ENCODE results near the gene FRMPD4. TPM values are rescaled to one million over a fixed set of nuclear protein-coding genes. Genes with fewer than 3 reads are reported as not detected.
A peak's percentile ranks its signal among the peaks of the same experiment; 100 is the strongest.

The FRMPD4 gene
- total RNA-seq, 1 donor, result 1.8 TPM

DNA sequence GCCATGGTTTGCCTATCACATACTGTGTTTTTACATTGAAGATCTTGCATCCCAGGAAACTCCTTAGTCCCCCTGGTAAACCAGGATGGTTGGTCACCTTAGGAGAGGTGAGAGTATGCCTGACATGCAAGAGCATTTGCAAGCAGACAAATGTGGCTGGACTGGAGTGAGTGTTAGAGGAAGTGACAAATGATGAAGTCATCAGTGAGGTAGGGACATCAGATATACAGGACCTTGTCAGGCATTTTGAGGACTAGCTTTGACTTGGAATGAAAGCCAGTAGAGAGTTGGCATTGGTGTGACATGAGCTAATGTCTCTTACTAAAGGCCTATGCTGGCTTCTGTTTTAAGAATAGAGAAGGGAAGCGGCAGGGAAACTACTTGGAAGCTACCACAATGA is 124.9 kb downstream of the FRMPD4 start:
- Histone ChIP-seq H3K4me1 (ENCODE audit: insufficient read depth, low read length) (peaks cover 4% of the 10 kb centered on the region), H3K27me3 (ENCODE audit: insufficient read depth, low read length) (no peaks in the 10 kb centered on the region), H2AFZ (ENCODE audit: low read length) (no peak overlapping the region), H3K27ac (ENCODE audit: low read depth, low read length) (no peak overlapping the region), H3K79me2 (ENCODE audit: insufficient read depth, low read length) (no peaks in the 10 kb centered on the region), H3K4me3 (ENCODE audit: insufficient read depth, low read length) (no peak overlapping the region), H3K9me3 (ENCODE audit: low read depth, low read length) (no peaks in the 10 kb centered on the region), H3K4me2 (ENCODE audit: insufficient read depth, low read length) (no peak overlapping the region), H3K36me3 (ENCODE audit: insufficient read depth, low read length) (no peaks in the 10 kb centered on the region), H4K20me1 (ENCODE audit: insufficient read depth, low read length) (no peaks in the 10 kb centered on the region)
- TF ChIP-seq, protein P1, sequence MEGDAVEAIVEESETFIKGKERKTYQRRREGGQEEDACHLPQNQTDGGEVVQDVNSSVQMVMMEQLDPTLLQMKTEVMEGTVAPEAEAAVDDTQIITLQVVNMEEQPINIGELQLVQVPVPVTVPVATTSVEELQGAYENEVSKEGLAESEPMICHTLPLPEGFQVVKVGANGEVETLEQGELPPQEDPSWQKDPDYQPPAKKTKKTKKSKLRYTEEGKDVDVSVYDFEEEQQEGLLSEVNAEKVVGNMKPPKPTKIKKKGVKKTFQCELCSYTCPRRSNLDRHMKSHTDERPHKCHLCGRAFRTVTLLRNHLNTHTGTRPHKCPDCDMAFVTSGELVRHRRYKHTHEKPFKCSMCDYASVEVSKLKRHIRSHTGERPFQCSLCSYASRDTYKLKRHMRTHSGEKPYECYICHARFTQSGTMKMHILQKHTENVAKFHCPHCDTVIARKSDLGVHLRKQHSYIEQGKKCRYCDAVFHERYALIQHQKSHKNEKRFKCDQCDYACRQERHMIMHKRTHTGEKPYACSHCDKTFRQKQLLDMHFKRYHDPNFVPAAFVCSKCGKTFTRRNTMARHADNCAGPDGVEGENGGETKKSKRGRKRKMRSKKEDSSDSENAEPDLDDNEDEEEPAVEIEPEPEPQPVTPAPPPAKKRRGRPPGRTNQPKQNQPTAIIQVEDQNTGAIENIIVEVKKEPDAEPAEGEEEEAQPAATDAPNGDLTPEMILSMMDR (IDR thresholded peaks at IDR 0.05; ENCODE audit: extremely low read depth, low read depth, low read length), result no peak
- DNase-seq (ENCODE audit: insufficient read length, low spot score, missing footprints), result no peak

DNA sequence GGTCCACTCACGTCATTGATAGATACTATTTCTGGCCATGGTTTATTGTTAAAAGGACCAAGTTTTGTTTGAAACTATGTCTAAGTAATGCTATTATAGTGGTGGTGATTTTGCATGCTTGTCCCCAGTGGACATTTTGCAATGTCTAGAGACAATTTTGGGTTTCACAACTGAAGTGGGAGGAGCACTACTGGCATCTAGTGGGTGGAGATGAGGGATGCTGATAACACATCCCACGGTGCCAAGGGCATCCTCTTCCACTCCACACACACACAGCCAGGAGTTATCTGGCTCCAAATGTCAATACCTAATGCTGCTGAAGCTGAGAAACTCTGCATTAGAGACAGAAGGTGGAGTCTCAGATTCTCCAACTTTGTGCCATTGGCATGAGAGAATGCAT is 131.2 kb downstream of the FRMPD4 start:
- TF ChIP-seq, protein P1 (IDR thresholded peaks at IDR 0.05; ENCODE audit: extremely low read depth, low read depth, low read length), result peak; percentile 29
- no peak for DNase-seq (ENCODE audit: insufficient read length, low spot score, missing footprints)
- H4K20me1 ChIP-seq (ENCODE audit: insufficient read depth, low read length), result no peaks in the 10 kb centered on the region

DNA sequence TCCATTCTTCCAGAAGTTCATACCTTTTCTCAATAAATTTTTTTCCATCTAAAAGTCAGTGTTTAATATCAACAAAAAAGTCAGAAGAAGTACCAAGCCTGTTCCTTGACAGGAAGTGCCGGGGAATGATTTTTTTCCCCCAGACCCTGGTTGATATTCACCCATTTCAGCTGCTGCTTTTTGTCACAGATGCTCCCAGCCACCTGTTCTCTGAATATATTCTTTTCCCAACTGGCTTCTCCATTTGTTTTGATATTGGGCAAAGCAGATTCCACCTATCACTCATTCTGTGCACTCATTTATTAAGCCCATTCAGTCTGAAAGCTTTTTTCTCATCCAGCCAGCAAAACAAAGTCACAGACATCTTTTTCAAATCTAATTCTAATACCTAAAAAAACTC is 139.9 kb downstream of the FRMPD4 start:
- TF ChIP-seq, protein P1 (IDR thresholded peaks at IDR 0.05; ENCODE audit: extremely low read depth, low read depth, low read length), result no peak
- H2AFZ ChIP-seq (ENCODE audit: low read length), result no peak overlapping the region
- no peaks in the 10 kb centered on the region for H4K20me1 ChIP-seq (ENCODE audit: insufficient read depth, low read length)
- H3K27ac ChIP-seq (ENCODE audit: low read depth, low read length), result no peak overlapping the region
- no peaks in the 10 kb centered on the region for H3K27me3 ChIP-seq (ENCODE audit: insufficient read depth, low read length)
- no peaks in the 10 kb centered on the region for H3K79me2 ChIP-seq (ENCODE audit: insufficient read depth, low read length)
- H3K9me3 ChIP-seq (ENCODE audit: low read depth, low read length), result no peaks in the 10 kb centered on the region
- no peak overlapping the region for H3K4me2 ChIP-seq (ENCODE audit: insufficient read depth, low read length)
- H3K4me1 ChIP-seq (ENCODE audit: insufficient read depth, low read length), result no peaks in the 10 kb centered on the region
- DNase-seq (ENCODE audit: insufficient read length, low spot score, missing footprints), result no peak
- no peaks in the 10 kb centered on the region for H3K36me3 ChIP-seq (ENCODE audit: insufficient read depth, low read length)
- H3K4me3 ChIP-seq (ENCODE audit: insufficient read depth, low read length), result no peak overlapping the region

More for the DNA sequence above, 131.2 kb downstream of the FRMPD4 start:
- H3K36me3 ChIP-seq (ENCODE audit: insufficient read depth, low read length), result no peaks in the 10 kb centered on the region
- no peak overlapping the region for H3K4me3 ChIP-seq (ENCODE audit: insufficient read depth, low read length)
- H3K4me2 ChIP-seq (ENCODE audit: insufficient read depth, low read length), result no peak overlapping the region
- H3K9me3 ChIP-seq (ENCODE audit: low read depth, low read length), result no peaks in the 10 kb centered on the region
- no peaks in the 10 kb centered on the region for H3K27me3 ChIP-seq (ENCODE audit: insufficient read depth, low read length)
- H3K4me1 ChIP-seq (ENCODE audit: insufficient read depth, low read length), result no peaks in the 10 kb centered on the region
- H3K79me2 ChIP-seq (ENCODE audit: insufficient read depth, low read length), result no peaks in the 10 kb centered on the region
- H3K27ac ChIP-seq (ENCODE audit: low read depth, low read length), result no peak overlapping the region
- no peak overlapping the region for H2AFZ ChIP-seq (ENCODE audit: low read length)

DNA sequence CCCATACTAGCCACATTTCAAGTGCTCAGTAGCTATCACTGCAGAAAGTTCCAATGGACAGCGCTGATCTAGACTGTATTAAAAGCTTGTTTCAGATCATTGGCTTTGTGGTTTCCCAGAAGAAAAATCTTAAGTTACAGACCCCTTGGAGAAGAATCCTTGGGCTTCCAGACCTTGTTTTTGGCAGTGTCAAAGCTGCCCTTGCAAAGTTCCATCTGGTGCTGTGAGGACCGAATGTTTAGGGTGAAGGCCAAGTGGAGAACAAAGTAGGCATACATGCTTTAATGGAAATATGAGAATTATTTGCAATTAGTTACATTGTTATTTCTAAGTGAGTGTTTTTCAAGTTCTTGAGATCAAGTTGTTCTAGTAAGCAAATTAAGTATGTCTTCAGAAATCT is 144.7 kb downstream of the FRMPD4 start:
- DNase-seq (ENCODE audit: insufficient read length, low spot score, missing footprints), result no peak
- Histone ChIP-seq H3K4me3 (ENCODE audit: insufficient read depth, low read length) (no peak overlapping the region), H3K27me3 (ENCODE audit: insufficient read depth, low read length) (no peaks in the 10 kb centered on the region), H3K27ac (ENCODE audit: low read depth, low read length) (no peak overlapping the region), H3K9me3 (ENCODE audit: low read depth, low read length) (no peaks in the 10 kb centered on the region), H3K4me2 (ENCODE audit: insufficient read depth, low read length) (no peak overlapping the region), H4K20me1 (ENCODE audit: insufficient read depth, low read length) (no peaks in the 10 kb centered on the region), H3K79me2 (ENCODE audit: insufficient read depth, low read length) (no peaks in the 10 kb centered on the region), H3K36me3 (ENCODE audit: insufficient read depth, low read length) (no peaks in the 10 kb centered on the region), H2AFZ (ENCODE audit: low read length) (no peak overlapping the region), H3K4me1 (ENCODE audit: insufficient read depth, low read length) (no peaks in the 10 kb centered on the region)
- TF ChIP-seq, protein P1 (IDR thresholded peaks at IDR 0.05; ENCODE audit: extremely low read depth, low read depth, low read length), result no peak

All from osteoblast (primary cell).